Activated CD8-positive, alpha-beta memory T cell treated with anti-CD3 and anti-CD28 coated beads, Interleukin-2, amount 50 U/mL, for 4 hours (primary cell): ENCODE results near the gene GGA1.

ENCODE experiments used
- DNase-seq: peaks from one replicate; pipeline ENCODE4 v3.0.0-alpha.2; 2020

The GGA1 gene, protein sequence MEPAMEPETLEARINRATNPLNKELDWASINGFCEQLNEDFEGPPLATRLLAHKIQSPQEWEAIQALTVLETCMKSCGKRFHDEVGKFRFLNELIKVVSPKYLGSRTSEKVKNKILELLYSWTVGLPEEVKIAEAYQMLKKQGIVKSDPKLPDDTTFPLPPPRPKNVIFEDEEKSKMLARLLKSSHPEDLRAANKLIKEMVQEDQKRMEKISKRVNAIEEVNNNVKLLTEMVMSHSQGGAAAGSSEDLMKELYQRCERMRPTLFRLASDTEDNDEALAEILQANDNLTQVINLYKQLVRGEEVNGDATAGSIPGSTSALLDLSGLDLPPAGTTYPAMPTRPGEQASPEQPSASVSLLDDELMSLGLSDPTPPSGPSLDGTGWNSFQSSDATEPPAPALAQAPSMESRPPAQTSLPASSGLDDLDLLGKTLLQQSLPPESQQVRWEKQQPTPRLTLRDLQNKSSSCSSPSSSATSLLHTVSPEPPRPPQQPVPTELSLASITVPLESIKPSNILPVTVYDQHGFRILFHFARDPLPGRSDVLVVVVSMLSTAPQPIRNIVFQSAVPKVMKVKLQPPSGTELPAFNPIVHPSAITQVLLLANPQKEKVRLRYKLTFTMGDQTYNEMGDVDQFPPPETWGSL

DNA sequence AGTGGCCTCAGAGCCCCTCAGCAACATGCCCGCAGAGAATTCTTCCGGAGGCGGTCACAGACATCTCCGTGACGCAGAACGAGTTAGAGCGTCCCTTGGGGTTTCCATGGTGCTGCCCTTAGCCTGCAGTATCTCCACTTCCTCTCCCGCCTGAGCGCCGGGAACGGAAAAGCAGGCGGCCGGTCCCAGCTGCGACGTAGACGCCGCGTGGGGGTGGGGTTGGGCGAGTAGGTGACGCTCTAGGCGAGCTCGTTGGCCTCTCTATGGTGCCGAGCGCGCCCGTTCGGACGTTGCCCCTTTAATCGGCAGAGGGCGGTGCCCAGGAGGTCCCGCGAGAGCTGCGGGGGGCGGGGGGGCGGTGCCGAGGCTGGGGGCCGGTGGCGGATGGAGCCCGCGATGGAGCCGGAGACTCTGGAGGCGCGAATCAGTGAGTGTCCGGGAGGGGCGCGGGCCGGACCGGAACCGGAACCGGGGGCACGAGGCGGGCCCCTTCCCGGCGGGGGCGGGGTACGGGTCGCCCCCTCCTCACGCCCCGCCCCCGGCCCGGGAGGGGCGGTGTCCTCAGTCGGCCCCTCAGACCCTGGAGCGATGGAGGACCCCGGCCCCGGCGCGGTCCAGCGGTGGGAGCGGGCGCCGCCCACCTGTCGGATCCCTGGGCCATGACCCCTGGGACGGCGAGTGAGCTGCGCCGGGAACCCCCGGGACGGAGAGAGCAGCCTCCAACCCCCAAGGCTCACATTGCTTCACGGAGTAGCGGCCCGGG lies at the start of gene GGA1:
GGA1 (plus strand) TSS at position 358 of the 763 bp plus-strand sequence; CDS start at position 385, 27 bp downstream.
- peak; percentile 94 for DNase-seq

DNA sequence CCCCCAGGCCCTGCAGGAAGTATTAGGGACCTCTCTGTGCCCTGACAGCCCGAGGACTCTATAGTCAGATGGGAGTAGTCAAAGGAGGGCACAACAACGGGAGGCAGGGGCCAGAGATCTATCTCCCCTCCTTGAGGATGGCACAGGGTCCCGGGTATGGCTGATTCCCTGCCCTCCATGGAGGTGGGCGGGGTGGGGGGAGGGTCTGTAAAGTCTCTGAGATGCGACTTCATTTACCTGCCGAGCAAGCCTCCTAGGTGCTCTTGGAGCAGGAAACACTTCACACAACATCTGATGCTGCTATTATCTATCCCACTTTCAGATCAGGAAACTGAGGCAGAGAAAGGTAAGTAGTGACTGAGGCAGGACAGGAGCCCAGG lies 49.1 kb upstream of the GGA1 start:
- DNase-seq, result no peak

DNA sequence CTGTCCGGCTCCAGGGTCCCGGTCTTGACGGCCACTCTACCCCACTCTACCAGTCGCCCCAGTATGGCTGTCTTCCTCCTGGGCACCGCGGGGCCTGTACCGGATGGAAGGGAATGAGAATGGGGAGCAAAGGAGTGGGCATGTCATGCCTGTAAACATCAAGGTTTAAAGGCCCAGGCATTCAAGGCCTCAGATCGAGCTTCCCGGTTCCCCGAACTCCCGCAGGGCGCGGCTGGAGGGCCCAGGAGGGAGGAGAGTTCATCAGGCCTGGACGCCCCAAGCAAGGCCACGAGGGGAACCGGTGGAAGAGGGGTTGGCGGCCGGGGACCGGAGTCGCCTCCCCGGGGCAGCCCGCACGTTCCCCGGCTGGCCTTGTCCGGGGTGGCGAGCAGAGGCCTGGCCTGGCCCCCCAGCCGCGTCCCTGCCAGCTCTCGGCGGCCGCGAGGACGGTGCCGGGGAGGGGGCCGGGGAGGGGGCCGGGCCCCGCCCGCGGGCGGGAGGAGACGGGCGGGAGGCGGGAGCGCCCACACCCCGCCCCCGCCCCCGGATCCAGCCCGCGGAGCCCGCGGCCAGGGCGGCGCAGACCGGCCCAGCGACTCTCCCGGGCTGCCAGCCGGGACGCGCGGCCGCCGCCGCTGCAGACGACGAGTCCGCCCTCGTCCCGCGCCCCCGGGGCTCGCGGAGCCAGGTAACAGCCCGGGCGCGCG lies 48.6 kb upstream of the GGA1 start, which contains the start of gene CDC42EP1:
CDC42EP1 (plus strand) TSS at position 580 of the 707 bp plus-strand sequence. CDS start 5,870 bp downstream, outside the sequence.
- no peak for DNase-seq

DNA sequence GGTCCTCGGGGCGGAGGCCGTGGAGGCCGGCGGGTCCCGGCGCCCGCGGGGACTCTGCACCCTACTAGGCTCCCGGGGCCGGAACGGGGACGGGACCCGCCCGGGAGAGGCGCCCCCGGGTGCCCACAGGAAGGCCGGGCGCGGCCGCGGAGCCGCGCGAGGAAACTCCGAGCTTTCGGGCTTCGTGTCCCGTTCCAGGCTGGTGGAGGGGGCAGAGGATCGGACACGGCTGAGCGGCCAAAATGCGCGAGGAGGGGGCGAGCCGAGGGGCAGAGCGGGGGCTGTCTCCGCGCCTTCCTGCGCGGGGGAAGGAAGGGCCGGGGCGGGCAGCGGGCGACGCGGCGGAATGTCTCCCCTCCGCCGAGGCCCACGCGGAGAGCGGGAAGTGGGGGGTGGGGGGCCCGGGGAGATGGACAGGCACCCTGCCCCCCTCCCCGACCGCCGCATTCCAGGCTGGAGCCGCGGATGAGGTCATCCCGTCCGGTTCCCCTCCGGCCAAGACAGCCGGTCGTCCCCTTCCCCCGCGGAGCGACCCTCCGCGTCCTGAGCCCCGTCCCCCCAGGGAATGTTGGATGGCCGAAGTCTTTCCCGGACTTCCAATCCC lies 47.9 kb upstream of the GGA1 start:
- DNase-seq, result no peak

DNA sequence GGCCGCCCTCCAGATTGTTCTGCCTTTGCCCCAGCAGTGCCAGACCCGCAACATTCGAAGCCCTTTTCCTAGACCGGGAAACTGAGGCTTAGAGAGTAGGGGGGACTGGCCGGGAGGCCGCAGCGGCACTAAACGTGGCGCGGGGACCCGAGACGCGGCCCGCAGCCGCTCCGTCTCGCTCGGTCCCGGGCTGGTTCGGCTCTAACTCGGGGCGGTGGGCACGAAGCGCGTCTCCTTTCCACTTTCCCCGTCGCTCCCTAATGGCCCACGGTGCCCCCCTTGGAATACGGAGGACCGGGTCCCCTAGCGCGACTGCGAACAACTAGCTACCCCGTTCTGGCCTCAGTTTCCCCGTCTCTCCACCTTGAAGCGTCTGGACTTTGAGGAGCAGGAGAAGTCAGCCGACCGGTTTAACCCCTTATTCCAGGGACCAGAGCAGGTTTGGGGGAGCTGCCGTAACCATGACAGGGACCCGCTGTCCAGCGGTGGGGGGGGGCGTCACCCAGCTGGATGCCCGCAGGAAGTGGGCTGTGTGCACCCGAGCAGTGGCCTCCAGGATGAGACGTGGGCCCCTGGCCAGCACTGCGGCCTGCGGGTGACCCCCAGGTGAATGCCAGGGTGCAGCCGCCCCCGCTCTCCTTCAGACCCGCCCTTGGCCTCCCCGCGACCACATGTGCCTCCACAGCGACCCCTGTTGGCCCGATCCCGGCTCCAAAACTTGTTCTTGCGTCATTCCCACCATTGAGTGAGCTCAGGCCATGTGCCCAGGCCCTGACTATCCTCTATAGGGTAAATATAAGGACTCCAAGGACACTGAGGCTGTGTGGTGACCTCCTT lies 47.2 kb upstream of the GGA1 start:
- peak; percentile 84 for DNase-seq

DNA sequence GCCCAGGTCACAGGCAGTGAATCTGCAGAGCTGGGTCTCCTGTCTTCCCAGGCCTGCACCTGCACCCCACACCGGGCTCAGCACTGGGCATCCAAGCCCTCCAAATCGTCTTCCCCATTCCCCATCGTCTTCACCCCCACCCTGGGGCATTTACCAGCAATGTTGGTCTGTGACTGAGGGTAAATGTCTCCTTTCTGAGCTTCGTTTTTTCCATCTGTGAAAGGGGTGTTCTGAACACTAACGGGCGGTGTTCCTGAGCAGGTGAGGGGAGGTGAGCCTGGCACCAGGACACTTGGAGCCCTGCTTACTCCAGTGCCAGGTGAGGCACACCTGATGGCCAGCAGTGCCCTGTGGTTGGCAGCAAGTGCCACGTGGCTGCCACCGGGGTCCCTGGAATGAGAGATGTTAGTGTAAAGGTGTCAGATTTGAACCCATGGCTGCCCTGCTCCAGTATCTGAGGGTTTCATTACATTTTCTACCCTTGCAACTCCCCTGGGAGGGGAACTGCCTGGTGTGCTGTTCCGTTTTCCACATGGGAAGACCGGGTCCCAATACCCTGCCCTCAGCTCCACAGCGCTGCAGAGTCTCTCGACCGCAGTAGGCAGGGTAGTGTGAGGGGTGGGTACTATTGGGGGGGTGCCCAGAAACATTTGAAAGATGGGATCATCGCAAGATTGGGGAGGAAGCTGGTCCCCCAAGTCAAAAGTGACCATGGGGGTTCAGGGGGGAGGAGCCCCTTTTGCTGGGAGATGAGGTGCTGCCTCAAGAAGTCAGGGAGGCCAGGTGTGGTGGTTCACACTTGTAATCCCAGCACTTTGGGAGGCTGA lies 46.4 kb upstream of the GGA1 start:
- no peak for DNase-seq

DNA sequence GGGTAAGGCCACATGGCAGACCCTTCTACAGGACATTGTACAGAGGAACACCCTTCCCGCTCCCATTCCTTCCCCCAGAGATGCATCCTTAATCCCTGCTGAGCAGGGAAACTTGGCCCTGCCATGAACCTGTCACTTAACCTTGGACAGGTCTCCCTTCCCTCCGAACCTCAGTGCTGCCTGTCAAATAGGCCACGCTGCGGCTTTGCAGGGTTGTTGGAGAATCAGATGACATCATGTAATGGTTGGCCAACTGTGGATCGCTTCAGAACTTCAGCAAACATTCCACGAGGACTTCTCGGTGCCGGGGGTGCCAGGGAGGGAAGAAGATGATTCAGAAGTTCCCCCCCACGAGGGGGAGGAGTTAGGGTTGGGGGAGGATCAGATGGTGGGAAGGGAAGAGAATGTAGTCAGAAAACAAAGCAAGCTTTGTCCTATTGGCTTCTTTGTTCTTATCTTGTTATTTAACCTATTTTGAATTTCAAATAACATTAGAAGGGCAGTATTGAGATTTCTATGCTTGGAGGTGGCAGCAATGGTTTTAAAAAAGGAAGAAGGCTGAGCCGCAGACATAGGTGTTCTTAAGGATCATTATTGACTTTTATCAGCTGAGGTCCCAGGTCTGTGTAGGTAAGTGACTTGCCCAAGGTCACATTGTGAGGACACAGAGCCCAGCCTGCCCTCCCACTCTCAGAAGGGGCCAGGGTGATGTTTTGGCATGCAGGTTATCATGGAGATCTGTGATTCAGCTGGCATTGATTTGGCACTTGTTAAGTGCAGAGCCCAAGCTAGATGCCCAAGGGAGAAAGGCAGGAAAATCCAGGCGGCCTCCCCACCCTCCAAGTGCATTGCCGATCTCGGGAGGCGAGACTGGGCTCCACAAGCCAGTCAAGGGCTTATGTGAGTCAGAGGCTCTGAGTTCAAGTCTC lies 45.2 kb upstream of the GGA1 start:
- no peak for DNase-seq

DNA sequence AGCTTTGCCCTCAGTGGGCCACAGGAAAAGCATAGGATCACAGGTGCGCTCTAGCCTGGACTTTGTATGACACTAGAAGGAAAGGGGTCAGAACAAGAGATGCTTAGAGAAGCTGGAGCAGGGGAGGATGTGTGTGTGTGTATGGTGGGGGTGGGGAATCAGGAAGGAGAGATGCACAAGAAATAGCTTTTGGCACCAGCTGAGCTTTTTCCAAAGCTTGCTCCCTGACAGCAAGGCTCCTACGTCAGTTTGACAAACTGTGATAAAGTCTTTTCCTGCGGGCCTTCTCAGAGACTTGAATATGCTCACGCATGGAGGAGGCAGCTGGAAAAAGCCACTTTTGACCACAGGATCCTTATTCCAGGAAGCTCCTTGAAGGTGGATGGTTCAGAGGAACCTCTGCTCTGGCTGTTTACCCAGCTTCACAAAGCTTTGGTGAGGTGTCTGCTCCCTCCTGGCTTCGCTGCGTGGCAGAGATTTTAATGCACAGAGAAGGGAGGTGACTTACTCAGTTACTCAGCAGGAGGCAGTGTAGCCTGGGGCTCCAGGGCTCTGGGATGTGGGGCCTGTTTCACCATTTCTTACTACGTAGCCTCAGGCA lies 44.4 kb upstream of the GGA1 start:
- DNase-seq, result no peak

DNA sequence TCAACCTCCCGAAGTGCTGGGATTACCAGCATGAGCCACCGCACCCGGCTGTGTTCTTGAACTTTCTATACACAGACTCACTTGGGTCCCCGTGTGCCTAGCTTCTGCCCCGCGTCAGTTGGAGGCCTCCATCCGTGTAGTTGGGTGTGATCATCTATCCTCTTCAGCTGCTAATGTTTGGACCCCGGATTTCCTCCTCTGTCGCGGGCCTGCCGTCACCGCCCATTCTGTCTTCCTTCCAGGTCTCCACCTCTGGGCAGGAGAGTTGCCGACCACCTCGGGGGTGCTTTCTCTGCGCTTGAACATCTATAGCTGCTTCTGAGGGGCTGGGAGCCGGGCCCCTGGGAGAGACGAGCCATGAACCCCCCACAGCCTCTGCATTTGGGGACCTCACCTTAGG lies 42.8 kb upstream of the GGA1 start:
- DNase-seq, result no peak

DNA sequence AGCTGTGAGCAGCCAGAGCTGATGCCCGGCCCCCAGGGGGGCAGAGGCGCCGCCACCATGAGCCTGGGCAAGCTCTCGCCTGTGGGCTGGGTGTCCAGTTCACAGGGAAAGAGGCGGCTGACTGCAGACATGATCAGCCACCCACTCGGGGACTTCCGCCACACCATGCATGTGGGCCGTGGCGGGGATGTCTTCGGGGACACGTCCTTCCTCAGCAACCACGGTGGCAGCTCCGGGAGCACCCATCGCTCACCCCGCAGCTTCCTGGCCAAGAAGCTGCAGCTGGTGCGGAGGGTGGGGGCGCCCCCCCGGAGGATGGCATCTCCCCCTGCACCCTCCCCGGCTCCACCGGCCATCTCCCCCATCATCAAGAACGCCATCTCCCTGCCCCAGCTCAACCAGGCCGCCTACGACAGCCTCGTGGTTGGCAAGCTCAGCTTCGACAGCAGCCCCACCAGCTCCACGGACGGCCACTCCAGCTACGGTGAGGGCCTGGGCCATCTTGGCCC lies 42.3 kb upstream of the GGA1 start:
- DNase-seq, result peak; percentile 46

DNA sequence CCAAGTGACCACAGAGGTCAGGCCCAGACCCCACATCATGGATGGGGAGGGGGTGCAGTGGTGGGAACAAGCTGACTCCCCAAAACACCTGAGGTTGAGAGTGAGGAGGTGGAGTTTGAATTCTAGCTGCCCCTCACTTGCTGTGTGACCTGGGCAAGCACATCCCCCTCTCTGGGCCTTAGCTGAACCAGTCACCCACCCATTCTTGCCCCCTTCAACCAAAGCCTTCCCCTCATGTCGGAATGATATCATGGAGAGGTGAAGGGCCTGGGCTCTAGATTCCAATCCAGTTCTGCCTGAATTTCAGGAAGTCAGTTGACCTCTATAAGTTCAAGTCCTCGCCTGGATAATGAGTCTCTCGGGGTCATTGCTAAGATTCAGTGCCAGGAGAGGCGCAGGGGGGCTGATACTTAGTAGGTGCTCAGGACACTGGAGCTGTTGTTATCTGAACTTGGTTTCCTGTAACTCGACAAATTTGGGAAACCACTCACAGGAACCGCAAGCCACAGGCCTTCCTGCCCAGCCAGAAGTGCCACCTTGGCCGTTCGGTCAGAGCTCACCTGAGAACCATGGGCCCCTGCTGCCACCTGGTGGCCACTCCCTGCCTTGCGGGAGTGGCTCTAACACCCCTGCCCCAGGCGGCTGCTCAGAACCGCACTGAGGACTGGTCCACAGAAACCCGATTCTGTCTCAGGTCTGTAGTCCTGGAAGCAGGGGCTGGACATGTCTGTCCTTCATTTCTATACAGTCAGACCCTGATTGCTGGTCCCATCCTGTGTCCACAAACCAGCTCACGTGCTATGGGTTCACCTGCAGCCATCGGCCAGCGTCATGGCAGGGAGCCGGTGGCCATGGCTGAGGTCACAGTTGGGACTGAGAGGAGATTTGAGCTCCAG lies 41.5 kb upstream of the GGA1 start:
- peak; percentile 91 for DNase-seq

DNA sequence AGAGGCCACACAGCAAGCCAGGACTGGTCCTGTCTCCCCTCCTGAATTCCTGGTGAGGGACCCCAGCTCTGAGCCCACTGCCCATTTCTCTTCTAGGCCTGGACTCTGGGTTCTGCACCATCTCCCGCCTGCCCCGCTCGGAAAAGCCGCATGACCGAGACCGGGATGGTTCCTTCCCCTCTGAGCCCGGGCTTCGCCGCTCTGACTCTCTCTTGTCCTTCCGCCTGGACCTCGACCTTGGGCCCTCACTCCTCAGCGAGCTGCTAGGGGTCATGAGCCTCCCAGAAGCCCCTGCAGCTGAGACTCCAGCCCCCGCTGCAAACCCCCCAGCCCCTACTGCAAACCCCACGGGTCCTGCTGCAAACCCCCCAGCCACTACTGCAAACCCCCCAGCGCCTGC lies 40.6 kb upstream of the GGA1 start:
- no peak for DNase-seq

DNA sequence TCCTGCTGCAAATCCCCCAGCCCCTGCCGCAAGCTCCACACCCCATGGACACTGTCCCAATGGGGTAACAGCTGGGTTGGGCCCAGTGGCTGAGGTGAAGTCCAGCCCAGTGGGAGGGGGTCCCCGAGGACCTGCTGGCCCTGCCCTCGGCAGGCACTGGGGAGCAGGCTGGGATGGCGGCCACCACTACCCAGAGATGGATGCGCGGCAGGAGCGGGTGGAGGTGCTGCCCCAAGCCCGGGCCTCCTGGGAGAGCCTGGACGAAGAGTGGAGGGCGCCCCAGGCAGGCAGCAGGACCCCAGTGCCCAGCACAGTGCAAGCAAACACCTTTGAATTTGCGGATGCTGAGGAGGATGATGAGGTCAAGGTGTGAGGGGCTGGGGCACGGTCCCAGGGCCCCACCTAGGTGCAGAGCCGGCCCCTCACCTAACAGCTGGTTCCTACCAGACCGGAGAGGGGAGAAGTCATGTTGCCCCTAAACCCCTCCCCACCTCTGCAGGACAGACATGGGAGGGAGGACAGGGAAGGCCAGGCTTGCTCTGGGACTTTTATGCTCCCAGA lies 40.1 kb upstream of the GGA1 start:
- DNase-seq, result no peak

DNA sequence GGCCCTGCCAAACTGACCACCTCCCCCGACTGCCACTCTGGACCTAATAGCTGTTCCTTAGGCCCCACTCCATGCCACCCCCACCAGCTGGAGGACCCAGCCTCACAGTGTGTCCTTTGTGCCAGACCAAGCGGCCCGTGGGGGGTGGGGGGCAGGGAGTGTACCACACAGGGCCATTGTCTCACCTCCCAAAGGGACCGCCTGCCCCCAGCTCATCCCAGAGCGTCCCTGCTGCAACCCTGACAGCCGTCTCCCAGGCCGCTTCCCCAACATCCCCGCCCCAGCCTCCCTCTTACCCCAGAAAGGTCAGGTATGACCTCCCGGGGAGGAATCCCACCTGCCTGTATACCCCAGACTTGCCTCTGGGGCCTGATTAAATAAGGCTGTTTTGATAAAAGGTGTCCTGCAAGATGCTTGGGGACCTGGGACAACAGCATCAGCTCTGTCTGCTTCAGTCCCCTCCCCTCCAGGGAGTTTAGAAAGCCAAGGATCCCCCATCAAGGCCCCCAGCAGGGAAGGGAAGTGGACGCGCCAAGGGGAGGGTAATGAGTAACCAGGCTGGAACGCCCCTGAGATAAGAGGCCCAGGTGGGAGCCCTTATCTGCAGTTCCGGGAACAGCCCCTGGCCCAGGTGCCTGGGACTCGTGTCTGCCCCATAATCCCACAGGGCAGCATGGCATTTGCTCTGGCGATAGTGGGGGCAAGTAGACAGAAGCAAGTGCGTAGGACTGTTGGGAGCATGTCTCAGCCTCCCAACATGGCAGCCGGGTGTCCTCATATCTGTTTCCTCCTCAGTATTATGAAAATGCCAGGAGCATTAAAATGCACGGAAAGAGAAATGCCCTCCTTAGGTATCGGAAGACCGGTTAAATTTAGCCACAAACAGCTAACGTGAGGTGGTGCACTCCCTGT lies 39.4 kb upstream of the GGA1 start:
- no peak for DNase-seq

DNA sequence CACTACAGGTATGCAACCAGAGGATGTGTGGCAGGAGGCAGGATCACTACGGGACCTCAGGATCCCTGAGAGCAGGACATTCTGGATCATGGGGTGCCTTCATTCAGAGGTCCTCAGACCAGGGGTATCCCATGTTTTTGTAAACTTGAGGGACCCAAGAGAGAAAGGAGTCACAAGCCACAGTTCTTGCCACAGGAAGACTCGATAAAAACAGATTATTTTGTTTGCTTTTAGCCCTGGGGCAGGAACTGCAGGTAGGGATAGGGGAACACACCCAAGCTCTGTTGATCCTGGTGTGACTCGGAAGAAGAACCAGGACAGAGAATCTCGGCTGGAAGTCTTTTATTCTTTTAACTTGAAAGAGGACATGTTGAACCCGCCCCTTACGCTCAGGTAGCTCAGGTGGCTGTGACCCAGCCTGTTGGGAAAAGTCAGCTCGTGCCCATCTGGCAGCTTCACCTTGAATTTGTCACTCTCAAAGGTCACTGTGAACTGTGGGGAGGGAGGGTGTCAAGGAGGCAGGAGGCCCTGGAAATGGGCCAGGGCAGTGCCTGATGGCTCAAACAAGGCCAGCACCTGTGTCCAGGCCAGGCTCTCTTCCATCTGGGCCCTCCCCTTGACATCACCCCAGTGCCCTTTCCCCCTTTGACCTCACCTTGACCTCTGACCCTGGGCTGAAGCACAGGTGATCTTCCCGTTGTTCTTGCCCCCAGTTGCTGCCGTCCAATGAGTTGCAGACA lies 38.5 kb upstream of the GGA1 start:
- DNase-seq, result no peak

DNA sequence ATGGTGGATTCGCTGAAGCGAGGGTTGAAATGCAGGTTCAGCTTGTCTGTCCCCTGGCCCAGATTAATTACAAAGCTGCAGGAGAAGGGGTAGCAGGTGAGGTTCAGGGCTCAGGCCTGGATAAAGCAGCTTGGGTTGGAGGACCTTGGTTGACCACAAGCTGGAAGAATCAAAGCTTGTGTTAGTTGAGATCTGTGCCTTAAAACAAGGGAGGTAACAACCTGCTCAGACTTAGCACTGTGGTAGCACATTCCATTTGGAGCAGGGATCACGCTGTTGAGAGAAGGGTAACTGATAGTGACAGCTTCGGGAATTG lies 38.0 kb upstream of the GGA1 start:
- DNase-seq, result no peak
